ENCODE data around the gene XIAP. TPM values are rescaled to one million over a fixed set of nuclear protein-coding genes. Genes with fewer than 3 reads are reported as not detected.

Gene XIAP
- total and polyA plus RNA-seq, 9 of the 15 experiments (the other 6 are each of a cell fraction or from before 2014, with no cell fraction given): 5.7 to 40.5 (median 19.8) TPM

- no peak for TF ChIP-seq FOXO4 (CRISPR knock-in tag; IDR thresholded peaks at IDR 0.05)
- TF ChIP-seq TOE1 (IDR thresholded peaks at IDR 0.05; ENCODE audit: borderline replicate concordance): 0 out of 2 replicates have a peak, but pooled peaks have one; percentile 6
- TF ChIP-seq TOE1 (CRISPR knock-in tag; IDR thresholded peaks at IDR 0.05; ENCODE audit: borderline replicate concordance, low read depth): no peak
- no peak for TF ChIP-seq E2F3 (CRISPR knock-in tag; IDR thresholded peaks at IDR 0.05)
- no peak for TF ChIP-seq ARHGAP35 (IDR thresholded peaks at IDR 0.05; ENCODE audit: partially characterized antibody)
- TF ChIP-seq SIN3A (IDR thresholded peaks at IDR 0.05; ENCODE audit: borderline replicate concordance in 2 of 2, control insufficient read depth in 1 of 2, low read depth in 2 of 2, low read length in 2 of 2): peak in 1 of 2 experiments; percentile 9; a peak in 1 of 4 replicates
- no peak for TF ChIP-seq RAD51 (IDR thresholded peaks at IDR 0.05; ENCODE audit: borderline replicate concordance, low read depth)
- no peak for TF ChIP-seq POLR3A (IDR thresholded peaks at IDR 0.05; ENCODE audit: borderline replicate concordance, extremely low read depth, insufficient read depth, insufficient read length)
- peak; percentile 13 to 44; a peak in 3 of 4 replicates for TF ChIP-seq KDM1A (IDR thresholded peaks at IDR 0.05)
- no peak for TF ChIP-seq C11orf30 (IDR thresholded peaks at IDR 0.05; ENCODE audit: low read depth)
- TF ChIP-seq CHAMP1 (IDR thresholded peaks at IDR 0.05): no peak
- peak; percentile 98; the same call in 1 of the 2 replicates for TF ChIP-seq VEZF1 (CRISPR knock-in tag; IDR thresholded peaks at IDR 0.05)
- TF ChIP-seq HNRNPK (IDR thresholded peaks at IDR 0.05; ENCODE audit: low read depth, low read length, poor library complexity, severe bottlenecking): no peak
- TF ChIP-seq, protein P1, sequence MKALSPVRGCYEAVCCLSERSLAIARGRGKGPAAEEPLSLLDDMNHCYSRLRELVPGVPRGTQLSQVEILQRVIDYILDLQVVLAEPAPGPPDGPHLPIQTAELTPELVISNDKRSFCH (CRISPR knock-in tag; IDR thresholded peaks at IDR 0.05): no peak
- TF ChIP-seq, protein P1 (tag; IDR thresholded peaks at IDR 0.05): no peak
- TF ChIP-seq ZNF41 (CRISPR knock-in tag; conservative IDR thresholded peaks at IDR 0.05): no peak
- no peak for TF ChIP-seq ZBTB26 (CRISPR knock-in tag; IDR thresholded peaks at IDR 0.05)
- TF ChIP-seq TRIM24 (IDR thresholded peaks at IDR 0.05): no peak
- no peak for TF ChIP-seq TEAD1 (CRISPR knock-in tag; IDR thresholded peaks at IDR 0.05)
- TF ChIP-seq NFYB (IDR thresholded peaks at IDR 0.05; ENCODE audit: extremely low read depth, insufficient read length): no peak
- TF ChIP-seq ZNF197 (CRISPR knock-in tag; IDR thresholded peaks at IDR 0.05; ENCODE audit: low read depth): no peak
- peak in 1 of 2 experiments; percentile 13; a peak in 1 of 4 replicates for TF ChIP-seq HDAC1 (IDR thresholded peaks at IDR 0.05)
Observed at GRCh38 chrX:123859409-123859845, 426 bp upstream of the XIAP start (continued).
